Liver (tissue), 9 donors: ENCODE measurements around the gene ITGA4. TPM values are rescaled to one million over a fixed set of nuclear protein-coding genes. Genes with fewer than 3 reads are reported as not detected.

ENCODE experiments used
- DNase-seq: peaks from one replicate; pipeline ENCODE4 v3.0.0-alpha.2; 2017; ENCODE audit warnings: low spot score
- H3K27ac ChIP-seq, 2 donors: one replicate each; pipeline ENCODE4 v1.7.0; 2013; ENCODE audit warnings: inconsistent platforms in 2 of 2, low read length in 2 of 2, control low read depth in 1 of 2, low read depth in 1 of 2, mild to moderate bottlenecking in 1 of 2
- H3K27me3 ChIP-seq, 4 donors: one replicate each; pipeline versions ENCODE4 v1.6.1 to v1.7.0; 2013; ENCODE audit warnings: low read length in 3 of 4, inconsistent platforms in 1 of 4, mild to moderate bottlenecking in 1 of 4, moderate library complexity in 1 of 4; ENCODE audit not compliant: control insufficient read depth in 4 of 4, insufficient read depth in 4 of 4
- H3K36me3 ChIP-seq, 4 donors: one replicate each; pipeline versions ENCODE4 v1.6.1 to v1.7.0; 2013; ENCODE audit warnings: low read length in 3 of 4, mild to moderate bottlenecking in 3 of 4, low read depth in 1 of 4, moderate library complexity in 1 of 4; ENCODE audit not compliant: control insufficient read depth in 4 of 4, insufficient read depth in 3 of 4
- H3K4me1 ChIP-seq, 4 donors: one replicate each; pipeline versions ENCODE4 v1.6.1 to v1.7.0; 2013; ENCODE audit warnings: low read length in 3 of 4, mild to moderate bottlenecking in 3 of 4, moderate library complexity in 1 of 4; ENCODE audit not compliant: control insufficient read depth in 4 of 4, insufficient read depth in 4 of 4
- H3K4me3 ChIP-seq, 3 donors: one replicate each; pipeline versions ENCODE4 v1.6.1 to v1.7.0; 2013; ENCODE audit warnings: low read length in 3 of 3, control low read depth in 1 of 3, low read depth in 1 of 3, mild to moderate bottlenecking in 1 of 3
- H3K9ac ChIP-seq, 2 donors: one replicate each; pipeline ENCODE4 v1.7.0; 2013; ENCODE audit warnings: low read length in 2 of 2, mild to moderate bottlenecking in 2 of 2, moderate library complexity in 2 of 2, control low read depth in 1 of 2, low read depth in 1 of 2
- H3K9me3 ChIP-seq, 4 donors: one replicate each; pipeline versions ENCODE4 v1.6.1 to v1.7.0; 2013; ENCODE audit warnings: low read length in 3 of 4; ENCODE audit not compliant: control insufficient read depth in 4 of 4
- FOXA1 ChIP-seq: IDR thresholded peaks from 2 replicates; pipeline ENCODE4 v1.6.1; 2016; ENCODE audit warnings: antibody characterized with exemption
- FOXA2 ChIP-seq: IDR thresholded peaks from 2 replicates; pipeline ENCODE4 v1.6.1; 2016; ENCODE audit warnings: antibody characterized with exemption
- GABPA ChIP-seq, 2 donors: IDR thresholded peaks in 1 of 2; conservative IDR thresholded peaks in 1 of 2; 2 replicates each; pipeline ENCODE4 v1.6.1; 2016; ENCODE audit warnings: antibody characterized with exemption in 2 of 2, mild to moderate bottlenecking in 1 of 2, moderate library complexity in 1 of 2
- HNF4A ChIP-seq, 2 donors: conservative IDR thresholded peaks; 2 replicates each; pipeline ENCODE4 v1.6.1; 2016; ENCODE audit warnings: antibody characterized with exemption in 2 of 2, mild to moderate bottlenecking in 2 of 2
- HNF4G ChIP-seq: IDR thresholded peaks from 2 replicates; pipeline ENCODE4 v1.6.1; 2016; ENCODE audit warnings: antibody characterized with exemption
- RAD21 ChIP-seq, 2 donors: IDR thresholded peaks; 2 replicates each; pipeline ENCODE4 v1.6.1; 2016; ENCODE audit warnings: antibody characterized with exemption in 2 of 2, mild to moderate bottlenecking in 2 of 2
- SP1 ChIP-seq: IDR thresholded peaks from 2 replicates; pipeline ENCODE4 v1.6.1; 2018; ENCODE audit warnings: antibody characterized with exemption, mild to moderate bottlenecking
- TAF1 ChIP-seq: conservative IDR thresholded peaks from 2 replicates; pipeline ENCODE4 v1.6.1; 2016; ENCODE audit warnings: antibody characterized with exemption, mild to moderate bottlenecking
- YY1 ChIP-seq: IDR thresholded peaks from 2 replicates; pipeline ENCODE4 v1.6.1; 2016; ENCODE audit warnings: antibody characterized with exemption, mild to moderate bottlenecking
- WGBS: extraction: QIAGEN DNeasy Blood & Tissue Kit; methylation state at CpG from one replicate; pipeline ENCODE4 v1.1.7; 2013; 5-methylcytosine and 5-hydroxymethylcytosine counted together
- polyA plus RNA-seq, 2 donors: library from polyadenylated mRNA; stranded (reverse) in 1 of 2; unstranded in 1 of 2; fragments of 200-250 nt in 1 of 2; fragments of >200 nt in 1 of 2; fragmentation: Nextera tagmentation in 1 of 2; extraction: Ambion mirVana in 1 of 2; gene quantifications; one replicate each; pipeline versions ENCODE4 v1.2.1 to v1.2.3, GENCODE V29; 2013 to 2015
- total RNA-seq, 2 donors: library from RNA; depleted of rRNA; stranded (reverse); fragments of >200 nt; gene quantifications; one replicate each; pipeline ENCODE4 v1.2.3, GENCODE V29; 2014
- TF ChIP-seq, protein P1 (sequence below): IDR thresholded peaks from 2 replicates; pipeline ENCODE4 v1.6.1; 2016; ENCODE audit warnings: antibody characterized with exemption, mild to moderate bottlenecking
- TF ChIP-seq, protein P2 (sequence below): IDR thresholded peaks from 2 replicates; pipeline ENCODE4 v1.6.1; 2016; ENCODE audit warnings: antibody characterized with exemption
- TF ChIP-seq, protein P3 (sequence below): IDR thresholded peaks from 2 replicates; pipeline ENCODE4 v1.6.1; 2016; ENCODE audit warnings: antibody characterized with exemption
- TF ChIP-seq, protein P4 (sequence below): IDR thresholded peaks from 2 replicates; pipeline ENCODE4 v1.6.1; 2016; ENCODE audit warnings: antibody characterized with exemption
- TF ChIP-seq, protein P5 (sequence below): fragments of 150-350 bp; IDR thresholded peaks from 2 replicates; pipeline ENCODE4 v1.5.1; 2017; ENCODE audit warnings: improper control_type of control experiment, low read depth, low read length; ENCODE audit not compliant: missing input control
- donor health status: healthy.
- donor health status: healthy.
- donor health status: healthy.
- donor health status: healthy.
- donor health status: healthy.

Gene ITGA4
- total and polyA plus RNA-seq, 4 donors: 1.6 to 142 (median 4.1) TPM

DNA sequence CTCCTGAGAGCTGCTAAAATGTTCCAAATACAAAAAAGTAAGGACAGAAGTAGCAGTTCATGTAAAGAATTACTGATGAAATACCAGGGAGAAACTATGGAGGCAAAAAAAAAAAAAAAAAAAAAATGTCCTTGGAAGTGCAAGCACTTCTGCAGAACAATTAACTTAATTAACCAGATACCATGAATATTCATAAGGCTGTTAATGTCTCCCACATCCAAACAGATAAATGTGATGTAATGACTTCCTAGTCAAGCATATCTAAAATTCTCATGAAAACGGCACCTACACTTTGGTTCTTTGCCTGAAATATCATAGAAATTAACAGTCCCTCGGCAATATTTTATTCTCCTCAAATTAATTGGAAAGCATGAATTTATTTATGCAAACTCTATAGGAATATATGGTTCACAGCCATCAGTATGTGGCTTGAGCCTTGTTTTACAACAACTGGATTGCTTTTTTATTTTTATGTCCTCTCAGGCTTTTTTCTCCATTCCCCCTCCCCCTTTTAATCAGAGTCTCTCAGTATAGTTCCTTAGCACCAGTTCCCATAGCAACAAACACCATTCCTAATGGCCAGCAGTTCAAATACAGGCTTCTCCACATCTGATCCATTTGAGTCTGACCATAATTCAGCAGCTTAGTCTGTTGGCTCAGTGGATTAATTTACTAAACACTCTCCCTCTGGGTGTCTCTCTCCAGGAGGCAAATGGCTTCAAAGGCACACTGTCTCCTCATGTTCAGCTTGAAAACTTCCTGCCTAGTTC lies 97.1 kb downstream of the ITGA4 start:
- Histone ChIP-seq H3K9me3 (no peaks in the 10 kb centered on the region), H3K27ac (no peak overlapping the region), H3K4me1 (no peaks in the 10 kb centered on the region), H3K4me3 (no peak overlapping the region), H3K36me3 (no peaks in the 10 kb centered on the region), H3K9ac (no peak overlapping the region), H3K27me3 (no peaks in the 10 kb centered on the region)
- no peak for DNase-seq
- no peak for TF ChIP-seq RAD21 (IDR thresholded peaks at IDR 0.05)
- TF ChIP-seq, protein P1, sequence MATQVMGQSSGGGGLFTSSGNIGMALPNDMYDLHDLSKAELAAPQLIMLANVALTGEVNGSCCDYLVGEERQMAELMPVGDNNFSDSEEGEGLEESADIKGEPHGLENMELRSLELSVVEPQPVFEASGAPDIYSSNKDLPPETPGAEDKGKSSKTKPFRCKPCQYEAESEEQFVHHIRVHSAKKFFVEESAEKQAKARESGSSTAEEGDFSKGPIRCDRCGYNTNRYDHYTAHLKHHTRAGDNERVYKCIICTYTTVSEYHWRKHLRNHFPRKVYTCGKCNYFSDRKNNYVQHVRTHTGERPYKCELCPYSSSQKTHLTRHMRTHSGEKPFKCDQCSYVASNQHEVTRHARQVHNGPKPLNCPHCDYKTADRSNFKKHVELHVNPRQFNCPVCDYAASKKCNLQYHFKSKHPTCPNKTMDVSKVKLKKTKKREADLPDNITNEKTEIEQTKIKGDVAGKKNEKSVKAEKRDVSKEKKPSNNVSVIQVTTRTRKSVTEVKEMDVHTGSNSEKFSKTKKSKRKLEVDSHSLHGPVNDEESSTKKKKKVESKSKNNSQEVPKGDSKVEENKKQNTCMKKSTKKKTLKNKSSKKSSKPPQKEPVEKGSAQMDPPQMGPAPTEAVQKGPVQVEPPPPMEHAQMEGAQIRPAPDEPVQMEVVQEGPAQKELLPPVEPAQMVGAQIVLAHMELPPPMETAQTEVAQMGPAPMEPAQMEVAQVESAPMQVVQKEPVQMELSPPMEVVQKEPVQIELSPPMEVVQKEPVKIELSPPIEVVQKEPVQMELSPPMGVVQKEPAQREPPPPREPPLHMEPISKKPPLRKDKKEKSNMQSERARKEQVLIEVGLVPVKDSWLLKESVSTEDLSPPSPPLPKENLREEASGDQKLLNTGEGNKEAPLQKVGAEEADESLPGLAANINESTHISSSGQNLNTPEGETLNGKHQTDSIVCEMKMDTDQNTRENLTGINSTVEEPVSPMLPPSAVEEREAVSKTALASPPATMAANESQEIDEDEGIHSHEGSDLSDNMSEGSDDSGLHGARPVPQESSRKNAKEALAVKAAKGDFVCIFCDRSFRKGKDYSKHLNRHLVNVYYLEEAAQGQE: no peak
- no peak for TF ChIP-seq GABPA (IDR thresholded peaks at IDR 0.05 in 1 of 2, conservative IDR thresholded peaks at IDR 0.05 in 1 of 2)
- no peak for TF ChIP-seq FOXA1
- no peak for TF ChIP-seq FOXA2
- no peak for TF ChIP-seq TAF1
- TF ChIP-seq HNF4A (conservative IDR thresholded peaks at IDR 0.05): no peak
- TF ChIP-seq, protein P2, sequence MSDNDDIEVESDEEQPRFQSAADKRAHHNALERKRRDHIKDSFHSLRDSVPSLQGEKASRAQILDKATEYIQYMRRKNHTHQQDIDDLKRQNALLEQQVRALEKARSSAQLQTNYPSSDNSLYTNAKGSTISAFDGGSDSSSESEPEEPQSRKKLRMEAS: no peak
- TF ChIP-seq, protein P3, sequence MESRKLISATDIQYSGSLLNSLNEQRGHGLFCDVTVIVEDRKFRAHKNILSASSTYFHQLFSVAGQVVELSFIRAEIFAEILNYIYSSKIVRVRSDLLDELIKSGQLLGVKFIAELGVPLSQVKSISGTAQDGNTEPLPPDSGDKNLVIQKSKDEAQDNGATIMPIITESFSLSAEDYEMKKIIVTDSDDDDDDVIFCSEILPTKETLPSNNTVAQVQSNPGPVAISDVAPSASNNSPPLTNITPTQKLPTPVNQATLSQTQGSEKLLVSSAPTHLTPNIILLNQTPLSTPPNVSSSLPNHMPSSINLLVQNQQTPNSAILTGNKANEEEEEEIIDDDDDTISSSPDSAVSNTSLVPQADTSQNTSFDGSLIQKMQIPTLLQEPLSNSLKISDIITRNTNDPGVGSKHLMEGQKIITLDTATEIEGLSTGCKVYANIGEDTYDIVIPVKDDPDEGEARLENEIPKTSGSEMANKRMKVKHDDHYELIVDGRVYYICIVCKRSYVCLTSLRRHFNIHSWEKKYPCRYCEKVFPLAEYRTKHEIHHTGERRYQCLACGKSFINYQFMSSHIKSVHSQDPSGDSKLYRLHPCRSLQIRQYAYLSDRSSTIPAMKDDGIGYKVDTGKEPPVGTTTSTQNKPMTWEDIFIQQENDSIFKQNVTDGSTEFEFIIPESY: no peak
- TF ChIP-seq HNF4G: no peak
- TF ChIP-seq, protein P4, sequence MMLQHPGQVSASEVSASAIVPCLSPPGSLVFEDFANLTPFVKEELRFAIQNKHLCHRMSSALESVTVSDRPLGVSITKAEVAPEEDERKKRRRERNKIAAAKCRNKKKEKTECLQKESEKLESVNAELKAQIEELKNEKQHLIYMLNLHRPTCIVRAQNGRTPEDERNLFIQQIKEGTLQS: no peak
- TF ChIP-seq SP1: no peak
- WGBS: 79% methylated on average over 2 of the region's 2 CpGs

DNA sequence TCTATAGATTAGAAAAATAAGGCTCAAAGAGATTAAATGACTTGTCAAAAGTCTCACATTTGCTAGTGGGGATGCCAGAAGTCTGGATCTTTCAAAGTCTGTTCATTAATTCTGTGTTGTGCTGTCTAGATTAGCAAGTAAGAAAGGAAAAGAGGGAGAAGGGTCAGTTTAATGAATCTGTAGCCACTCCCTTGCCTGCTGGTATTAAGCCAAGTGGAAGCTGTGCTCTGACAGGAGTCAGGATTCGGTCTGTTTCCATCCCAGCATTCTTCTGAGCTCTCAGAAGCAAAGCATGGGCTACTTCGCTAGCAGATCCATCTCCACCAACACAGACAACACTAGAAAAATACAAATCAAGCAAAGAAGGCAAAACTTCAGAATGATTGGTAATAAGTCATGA lies 101.2 kb downstream of the ITGA4 start:
- Histone ChIP-seq H3K4me3 (no peak overlapping the region), H3K9me3 (no peaks in the 10 kb centered on the region), H3K36me3 (no peaks in the 10 kb centered on the region), H3K27me3 (no peaks in the 10 kb centered on the region), H3K9ac (no peak overlapping the region), H3K4me1 (no peaks in the 10 kb centered on the region), H3K27ac (no peak overlapping the region)
- WGBS: 90% methylated on average over 2 of the region's 2 CpGs
- DNase-seq: no peak
- TF ChIP-seq, protein P1: no peak
- TF ChIP-seq SP1 (no peak), FOXA1 (no peak), FOXA2 (no peak), RAD21 (IDR thresholded peaks at IDR 0.05) (no peak), TAF1 (no peak), HNF4G (no peak), GABPA (IDR thresholded peaks at IDR 0.05 in 1 of 2, conservative IDR thresholded peaks at IDR 0.05 in 1 of 2) (no peak), YY1 (no peak)
- TF ChIP-seq, protein P3: no peak
- TF ChIP-seq, protein P2: no peak
- TF ChIP-seq, protein P4: no peak
- TF ChIP-seq, protein P5, sequence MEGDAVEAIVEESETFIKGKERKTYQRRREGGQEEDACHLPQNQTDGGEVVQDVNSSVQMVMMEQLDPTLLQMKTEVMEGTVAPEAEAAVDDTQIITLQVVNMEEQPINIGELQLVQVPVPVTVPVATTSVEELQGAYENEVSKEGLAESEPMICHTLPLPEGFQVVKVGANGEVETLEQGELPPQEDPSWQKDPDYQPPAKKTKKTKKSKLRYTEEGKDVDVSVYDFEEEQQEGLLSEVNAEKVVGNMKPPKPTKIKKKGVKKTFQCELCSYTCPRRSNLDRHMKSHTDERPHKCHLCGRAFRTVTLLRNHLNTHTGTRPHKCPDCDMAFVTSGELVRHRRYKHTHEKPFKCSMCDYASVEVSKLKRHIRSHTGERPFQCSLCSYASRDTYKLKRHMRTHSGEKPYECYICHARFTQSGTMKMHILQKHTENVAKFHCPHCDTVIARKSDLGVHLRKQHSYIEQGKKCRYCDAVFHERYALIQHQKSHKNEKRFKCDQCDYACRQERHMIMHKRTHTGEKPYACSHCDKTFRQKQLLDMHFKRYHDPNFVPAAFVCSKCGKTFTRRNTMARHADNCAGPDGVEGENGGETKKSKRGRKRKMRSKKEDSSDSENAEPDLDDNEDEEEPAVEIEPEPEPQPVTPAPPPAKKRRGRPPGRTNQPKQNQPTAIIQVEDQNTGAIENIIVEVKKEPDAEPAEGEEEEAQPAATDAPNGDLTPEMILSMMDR: no peak
